ENCODE measurements around the gene EPS15.
"Not testable (repeated sequence)": the region's sequence is repeated elsewhere in the genome, so short reads cannot be mapped to it uniquely, and the experiment has no call there.

The EPS15 gene

DNA sequence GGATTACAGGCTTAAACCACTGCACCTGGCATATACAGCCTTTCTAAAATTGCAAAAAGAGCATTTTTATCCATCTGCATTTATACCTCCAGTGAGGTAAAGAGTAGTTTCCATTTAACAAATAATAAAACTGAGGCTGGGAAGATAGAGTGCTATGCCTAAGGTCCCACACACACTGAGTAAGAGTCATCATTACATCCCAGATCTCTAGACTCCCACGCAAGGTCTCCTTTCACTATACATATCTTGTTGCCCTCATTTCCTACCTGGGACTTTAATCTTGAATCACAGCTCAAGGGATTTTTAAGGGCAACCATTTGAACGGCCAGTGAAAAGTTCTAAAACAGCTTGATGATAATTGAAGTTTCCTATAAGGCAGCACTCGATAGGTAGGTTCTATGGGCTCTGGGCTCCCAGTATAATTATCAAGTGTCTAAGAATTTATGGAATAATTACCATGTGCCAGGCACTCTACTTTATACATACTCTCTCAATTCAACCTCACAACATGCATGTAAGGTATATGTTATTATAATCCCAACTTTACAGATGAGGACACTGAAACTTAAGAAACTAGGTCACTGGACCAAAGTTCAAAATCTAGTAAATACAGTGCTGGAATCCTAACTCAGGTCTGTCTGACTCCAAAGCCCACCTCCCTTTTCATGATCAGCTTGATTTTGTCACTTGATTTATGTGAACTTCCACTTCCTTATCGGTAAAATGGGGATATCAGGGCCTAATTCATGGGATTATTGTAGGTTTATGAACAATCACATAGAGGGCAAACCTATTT, 23.3 kb upstream of the EPS15 start:
- no peak for DNase-seq (ENCODE audit: low read depth)

DNA sequence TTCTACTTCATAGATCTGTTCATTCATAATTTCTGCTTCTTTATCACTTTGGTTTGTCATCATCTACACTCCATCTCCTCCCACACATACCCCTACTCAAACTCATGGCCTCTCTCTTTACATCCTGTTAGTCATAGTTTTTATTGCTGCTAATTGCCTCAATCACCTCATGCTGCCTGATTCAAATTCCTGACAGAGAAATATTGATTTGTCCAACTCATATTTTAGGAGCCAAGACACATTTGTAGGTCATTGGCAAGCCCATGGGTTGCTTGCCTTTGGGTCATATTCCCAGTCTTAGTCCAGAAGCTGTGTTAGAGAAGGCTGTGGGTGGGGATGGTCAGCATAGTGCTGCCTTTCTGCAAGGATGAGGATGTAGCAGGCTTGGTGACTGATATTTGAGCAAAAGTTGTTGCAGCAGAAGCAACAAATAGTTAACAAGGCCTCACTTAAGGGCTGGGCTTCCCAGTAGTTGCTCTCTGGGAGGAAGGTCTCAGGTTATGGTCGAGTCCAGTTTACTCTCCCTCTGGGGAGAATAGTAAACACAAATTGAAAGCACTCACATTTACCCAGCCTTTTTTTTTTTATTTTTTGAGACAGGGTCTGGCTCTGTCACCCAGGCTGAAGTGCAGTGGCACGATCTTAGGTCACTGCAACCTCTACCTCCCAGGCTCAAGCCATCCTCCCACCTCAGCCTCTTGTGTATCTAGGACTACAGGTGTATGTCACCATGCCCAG, 22.4 kb upstream of the EPS15 start:
- DNase-seq (ENCODE audit: low read depth) = no peak

DNA sequence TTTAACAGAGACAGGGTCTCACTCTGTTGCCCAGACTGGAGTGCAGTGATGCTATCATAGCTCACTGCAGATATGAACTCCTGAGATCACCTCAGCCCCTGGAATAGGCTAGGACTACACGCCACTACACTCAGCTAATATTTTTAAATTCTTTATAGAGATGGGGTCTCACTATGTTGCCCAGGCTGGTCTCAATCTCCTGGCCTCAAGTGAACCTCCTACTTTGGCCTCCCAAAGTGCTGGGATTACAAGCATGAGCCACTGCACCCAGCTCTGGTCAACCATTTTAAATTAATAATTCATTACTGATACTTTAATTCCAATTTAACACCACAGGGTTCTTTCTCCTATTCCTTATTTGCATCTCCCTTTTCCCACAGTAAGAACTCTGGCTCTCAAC, 18.5 kb upstream of the EPS15 start:
- no peak for DNase-seq (ENCODE audit: low read depth)

DNA sequence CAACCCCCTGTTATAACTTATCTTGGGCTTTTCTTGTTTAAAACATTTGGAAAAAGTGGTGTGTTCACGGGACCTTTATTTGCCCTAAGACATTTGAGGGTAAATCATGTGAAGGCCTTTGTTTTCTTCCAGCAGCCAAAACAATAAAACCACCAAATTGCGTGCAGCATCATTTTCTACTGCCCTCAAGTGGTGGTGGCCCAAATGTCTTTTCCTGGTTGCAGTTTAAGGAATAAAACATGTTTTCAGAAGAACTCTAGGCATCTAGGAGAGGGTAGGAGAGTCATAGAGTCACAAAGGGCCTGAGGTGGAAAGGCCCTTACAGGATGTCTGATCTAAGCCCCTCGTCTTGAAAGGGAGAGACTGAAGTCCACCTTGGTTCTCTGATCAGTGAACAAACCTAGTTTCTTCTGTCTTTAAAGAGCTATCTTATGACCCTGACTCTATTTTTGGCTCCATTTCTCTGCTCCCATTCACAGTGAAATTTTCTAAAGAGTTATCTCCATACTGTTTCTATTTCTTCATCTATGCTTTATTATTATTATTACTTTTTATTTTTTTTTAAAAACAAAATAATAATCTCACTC, 16.0 kb upstream of the EPS15 start:
- DNase-seq (ENCODE audit: low read depth) = peak; percentile 5

DNA sequence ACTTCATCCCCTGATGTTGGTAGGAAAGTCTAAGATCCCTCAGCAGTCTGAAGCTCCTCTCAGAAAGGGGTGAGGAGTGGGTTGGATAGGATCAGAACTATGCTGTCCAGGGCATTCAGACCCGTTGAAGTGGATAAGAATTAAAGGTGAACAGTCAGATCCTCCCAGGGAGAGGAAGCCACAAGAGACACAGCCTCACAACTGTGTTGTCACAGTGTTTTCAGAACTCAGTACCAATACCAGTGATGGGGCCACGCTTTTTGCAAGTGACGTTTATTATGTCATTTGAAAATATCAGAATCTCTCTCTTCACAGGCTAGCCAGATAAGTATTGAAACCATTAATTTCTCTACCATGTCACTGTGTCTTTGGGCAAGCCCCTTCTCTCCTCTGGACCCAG, 15.4 kb upstream of the EPS15 start:
- DNase-seq (ENCODE audit: low read depth) = no peak

DNA sequence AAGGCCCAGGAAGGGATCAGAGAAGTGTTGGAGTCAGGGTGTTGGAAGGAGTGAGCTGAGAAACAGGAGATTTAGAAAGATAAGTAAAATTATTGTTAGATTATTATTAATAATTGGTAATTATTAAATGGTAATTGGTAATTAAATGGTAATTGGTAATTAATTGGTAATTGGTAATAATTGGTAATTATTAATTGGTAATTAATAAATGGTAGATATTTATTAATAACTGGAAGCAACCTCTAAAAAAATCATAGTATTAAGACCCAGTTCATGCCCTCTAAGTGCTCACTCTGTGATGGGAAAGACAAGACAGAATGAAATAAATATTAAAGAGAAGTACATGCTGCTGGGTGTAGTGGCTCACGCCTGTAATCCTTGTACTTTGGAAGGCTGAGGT, 13.8 kb upstream of the EPS15 start:
- DNase-seq (ENCODE audit: low read depth) = no peak

DNA sequence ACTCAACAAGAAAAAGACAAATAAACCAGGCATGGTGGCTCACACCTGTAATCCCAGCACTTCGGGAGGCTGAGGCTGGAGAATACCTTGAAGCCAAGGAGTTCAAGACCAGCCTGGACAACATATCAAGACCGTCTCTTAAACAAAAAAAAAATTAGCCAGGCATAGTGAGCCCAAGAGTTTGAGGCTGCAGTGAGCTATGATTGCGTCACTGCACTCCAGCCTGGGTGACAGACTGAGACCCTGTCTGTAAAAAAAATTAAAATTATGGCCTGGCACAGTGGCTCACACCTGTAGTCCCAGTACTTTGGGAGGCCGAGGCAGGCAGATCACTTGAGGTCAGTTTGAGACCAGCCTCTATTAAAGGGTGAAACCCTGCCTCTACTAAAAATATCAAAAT, 11.4 kb upstream of the EPS15 start:
- not testable (repeated sequence) for DNase-seq (ENCODE audit: low read depth)

DNA sequence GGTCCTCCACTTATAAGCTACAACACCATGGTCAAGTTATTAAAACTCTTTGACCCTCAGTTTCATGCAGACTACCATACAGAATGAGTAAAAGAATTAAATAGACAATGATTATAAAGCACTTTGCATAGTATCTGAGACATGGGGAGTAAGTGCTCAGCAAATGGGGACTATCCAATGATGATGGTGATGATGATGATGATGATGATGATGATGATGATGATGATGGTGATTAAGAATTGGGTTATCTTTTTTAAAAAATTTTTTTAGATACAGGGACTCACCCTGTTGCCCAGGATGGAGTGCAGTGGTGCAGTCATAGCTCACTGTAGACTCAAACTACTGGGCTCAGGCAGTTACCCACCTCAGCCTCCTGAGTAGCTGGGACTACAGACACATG, 8.1 kb upstream of the EPS15 start:
- DNase-seq (ENCODE audit: low read depth) = no peak

DNA sequence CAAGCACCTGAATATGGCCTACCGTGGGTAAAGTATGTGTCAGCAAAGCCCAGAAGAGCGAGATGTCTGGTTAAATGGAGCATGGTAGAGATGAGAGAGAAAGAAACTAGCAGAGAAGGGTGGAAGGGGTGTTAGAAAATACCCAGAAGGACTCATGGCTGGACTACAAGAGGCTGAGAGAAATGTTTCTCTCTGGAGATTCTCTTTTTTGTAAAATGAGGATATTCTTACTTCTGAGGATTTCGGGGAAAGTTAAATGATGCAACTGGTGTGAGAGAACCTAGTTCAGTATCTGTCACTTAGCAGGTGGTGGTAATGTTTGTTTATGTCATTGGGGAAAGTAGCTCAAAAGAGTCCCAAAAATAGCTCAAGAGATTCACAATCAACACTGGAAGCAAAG, 7.2 kb upstream of the EPS15 start:
- DNase-seq (ENCODE audit: low read depth) = no peak

DNA sequence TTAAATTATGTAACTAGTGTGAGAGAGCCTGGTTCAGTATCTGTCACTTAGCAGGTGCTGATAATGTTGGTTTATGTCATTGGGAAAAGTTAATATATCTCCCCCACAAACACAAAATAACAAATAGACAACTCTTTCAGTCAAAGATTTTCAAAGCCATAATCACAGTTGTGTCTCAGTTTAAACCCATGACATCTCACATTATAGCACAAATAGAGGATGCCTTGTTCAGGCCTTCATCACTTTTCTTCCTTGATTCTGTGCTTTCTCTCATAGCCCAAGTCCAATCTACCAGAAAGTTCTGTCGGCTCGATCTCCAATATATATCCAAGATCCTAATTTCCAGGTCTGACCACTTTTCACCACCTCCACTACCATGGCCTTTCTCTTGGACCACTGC, 6.2 kb upstream of the EPS15 start:
- no peak for DNase-seq (ENCODE audit: low read depth)

DNA sequence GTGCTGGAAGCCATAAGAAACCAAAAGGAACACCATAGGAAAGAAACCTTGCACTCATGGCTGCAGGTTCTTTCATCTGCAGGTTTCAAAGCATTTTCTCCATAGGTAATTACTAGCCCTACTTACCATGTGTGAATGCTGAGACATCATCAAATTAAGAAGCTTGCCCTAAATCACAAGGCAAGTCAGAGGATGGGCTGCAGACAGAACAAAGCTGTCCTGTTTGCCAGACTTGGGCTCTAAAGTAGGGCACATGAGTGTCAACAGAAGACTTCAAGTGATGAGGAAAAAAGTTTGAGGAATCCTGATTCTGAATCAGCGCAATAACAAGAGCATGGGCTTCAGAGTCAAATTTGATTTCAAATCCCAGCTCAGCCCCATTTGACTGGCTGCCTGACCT, 5.8 kb upstream of the EPS15 start:
- DNase-seq (ENCODE audit: low read depth) = no peak

DNA sequence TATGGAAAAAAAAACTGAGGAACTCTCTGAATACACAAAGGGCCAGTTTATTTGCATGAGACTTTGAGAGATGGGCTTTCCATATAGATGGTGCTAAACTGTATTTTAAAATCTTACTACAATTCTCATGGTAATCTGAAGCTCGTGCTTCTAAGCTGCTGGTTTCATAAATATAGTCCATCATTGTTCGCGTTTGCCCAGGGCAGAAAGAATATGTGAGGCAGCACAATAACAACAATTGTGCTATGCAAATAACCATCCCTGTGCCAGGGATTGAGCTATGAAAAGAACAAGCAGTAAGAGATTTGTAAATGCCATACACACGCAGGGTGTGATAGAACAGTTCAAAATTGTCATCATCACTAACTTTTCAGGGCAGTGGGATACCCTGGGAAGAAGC, 4.9 kb upstream of the EPS15 start:
- no peak for DNase-seq (ENCODE audit: low read depth)

DNA sequence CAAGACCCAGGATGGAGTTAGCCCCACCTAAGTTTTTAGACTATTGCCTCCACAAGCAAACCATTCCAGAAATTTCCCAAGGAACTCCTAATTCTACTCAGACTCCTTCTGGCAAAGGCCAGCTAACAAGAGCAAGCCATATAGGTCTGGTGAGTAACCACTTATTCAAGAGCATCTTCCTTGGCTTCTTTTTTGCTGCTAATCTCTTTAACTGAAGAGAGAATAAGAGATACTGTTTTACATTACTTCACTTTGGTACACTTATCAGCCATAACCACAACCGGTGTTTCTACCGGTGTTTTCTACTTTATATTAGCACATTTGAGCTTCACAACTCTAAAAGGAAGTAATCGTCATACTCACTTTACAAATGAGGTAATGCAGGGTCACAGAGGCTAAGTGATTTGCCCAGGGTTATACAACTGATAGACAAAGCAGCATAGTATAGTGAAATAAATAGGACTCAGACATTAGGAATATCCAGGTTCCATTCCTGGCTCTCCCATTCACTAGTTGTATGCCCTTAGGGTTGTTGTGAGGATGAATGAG, 1.7 kb upstream of the EPS15 start:
- no peak for DNase-seq (ENCODE audit: low read depth)

DNA sequence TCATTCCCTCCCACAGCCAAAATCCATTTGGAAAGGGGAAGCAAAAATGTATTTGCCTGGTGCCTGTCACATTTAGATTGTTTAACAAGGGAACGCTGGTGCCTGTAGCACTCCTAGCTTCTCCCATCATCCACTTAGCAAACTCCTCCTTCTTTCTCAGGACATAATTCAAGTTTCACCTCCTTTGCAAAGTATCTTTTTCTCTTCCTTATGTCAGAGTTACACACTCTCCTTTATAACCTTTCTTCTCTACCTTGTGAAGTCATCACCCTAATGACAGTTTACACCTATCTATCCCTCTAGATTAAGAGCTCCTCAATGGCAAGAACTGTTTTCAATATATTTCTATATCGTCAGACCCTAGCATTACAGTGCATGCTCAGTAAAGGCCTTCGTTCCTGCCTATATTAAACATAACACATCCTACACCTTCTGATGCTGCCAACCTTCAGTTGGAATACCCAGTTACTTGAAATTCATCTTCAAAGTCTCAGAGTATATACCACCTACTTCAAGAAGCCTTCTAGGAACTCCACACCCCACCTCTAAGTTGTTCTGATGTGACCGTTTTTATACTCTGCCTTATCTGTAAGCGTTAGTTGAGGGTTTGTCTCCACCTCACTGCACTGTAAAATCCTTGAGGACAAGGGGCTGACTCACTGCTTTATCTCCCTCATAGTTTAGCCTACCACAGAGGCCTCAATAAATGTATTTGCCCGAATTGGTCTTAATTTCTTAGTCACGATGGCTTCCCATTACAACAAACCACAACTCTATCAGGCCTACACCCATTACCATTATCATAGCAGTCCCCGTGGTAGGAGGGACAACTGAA, 1.0 kb upstream of the EPS15 start:
- DNase-seq (ENCODE audit: low read depth) = no peak

DNA sequence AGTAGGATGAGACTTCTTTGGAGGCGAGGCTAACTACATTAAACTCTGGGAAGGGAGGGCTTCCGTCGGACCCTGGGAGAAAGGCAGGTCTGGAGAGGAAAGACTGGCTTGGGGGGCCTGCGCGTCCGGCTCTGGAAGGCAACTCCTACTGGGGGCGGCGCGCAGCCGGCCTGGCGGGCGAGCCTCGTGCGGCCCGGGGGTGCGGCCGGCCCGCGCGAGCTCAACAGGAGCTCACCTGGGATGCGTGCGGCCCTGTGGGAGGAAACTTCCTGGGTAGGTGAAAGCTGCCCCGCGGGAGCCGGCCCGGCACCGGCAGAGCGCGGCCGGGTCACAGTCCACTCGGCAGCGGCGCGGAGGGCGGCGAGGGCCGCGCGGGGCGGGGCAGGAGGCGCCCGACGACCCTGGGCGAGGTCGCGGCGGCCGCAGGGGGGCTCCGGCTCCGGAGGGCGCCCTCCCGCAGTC, 449 bp downstream of the EPS15 start:
- DNase-seq (ENCODE audit: low read depth) = peak; percentile 31

DNA sequence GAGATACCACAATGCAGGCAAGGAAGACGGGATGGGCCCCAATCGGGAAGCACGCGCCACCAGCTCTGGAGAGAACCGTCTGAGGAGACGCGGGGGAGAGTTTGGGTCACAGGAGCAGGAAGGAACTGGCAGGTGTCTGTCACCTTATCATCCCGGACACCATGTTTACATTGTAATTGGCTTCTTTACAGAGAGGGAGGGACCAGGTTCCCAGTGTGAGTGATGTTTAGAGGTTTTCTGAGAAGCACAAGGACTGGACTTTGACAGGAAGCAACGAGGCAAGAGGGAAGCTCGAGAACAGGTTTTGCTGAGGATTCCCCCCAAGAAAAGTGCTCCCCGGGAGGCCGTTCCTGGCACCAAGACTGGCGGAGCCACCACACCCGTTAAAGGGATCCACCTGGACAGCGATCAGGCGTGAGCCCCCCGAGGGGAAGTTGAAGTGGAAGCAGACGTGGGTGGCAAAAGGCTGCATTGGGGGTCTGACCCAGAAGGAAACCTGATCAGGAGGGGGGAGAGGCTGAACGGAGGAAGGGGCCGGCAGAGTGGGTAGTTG, 957 bp downstream of the EPS15 start:
- peak; percentile 23 for DNase-seq (ENCODE audit: low read depth)

DNA sequence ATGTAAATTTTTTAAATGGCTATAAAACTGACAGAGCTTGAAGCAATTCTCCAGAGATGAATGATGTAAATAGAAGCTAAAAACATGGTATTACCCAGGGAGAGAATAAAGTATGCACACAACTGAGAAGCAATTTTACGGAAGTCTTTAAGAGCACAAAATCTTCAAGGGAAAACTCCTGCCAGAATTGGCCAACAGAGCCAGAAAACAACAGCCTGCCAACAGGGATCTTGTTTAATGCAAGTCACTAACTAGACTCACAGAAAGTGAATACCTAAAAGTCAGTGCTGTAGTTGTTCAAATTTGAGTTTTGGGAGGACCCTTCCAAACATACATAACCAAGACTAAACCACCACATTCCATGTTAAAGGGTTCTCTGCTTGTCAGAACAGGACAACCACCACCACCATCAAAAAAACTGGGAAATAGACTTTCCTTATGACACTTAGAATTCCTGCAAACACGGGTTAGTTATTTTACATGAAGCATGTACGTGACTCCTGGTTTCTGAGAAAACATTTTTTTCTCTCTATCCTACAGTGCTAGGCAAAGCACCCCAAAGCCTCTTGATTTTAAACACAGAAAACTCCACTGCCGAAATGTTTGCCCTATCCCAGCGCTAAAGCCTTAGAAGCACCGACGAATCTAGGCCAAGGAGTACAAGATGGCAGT, 1.6 kb downstream of the EPS15 start:
- no peak for DNase-seq (ENCODE audit: low read depth)

DNA sequence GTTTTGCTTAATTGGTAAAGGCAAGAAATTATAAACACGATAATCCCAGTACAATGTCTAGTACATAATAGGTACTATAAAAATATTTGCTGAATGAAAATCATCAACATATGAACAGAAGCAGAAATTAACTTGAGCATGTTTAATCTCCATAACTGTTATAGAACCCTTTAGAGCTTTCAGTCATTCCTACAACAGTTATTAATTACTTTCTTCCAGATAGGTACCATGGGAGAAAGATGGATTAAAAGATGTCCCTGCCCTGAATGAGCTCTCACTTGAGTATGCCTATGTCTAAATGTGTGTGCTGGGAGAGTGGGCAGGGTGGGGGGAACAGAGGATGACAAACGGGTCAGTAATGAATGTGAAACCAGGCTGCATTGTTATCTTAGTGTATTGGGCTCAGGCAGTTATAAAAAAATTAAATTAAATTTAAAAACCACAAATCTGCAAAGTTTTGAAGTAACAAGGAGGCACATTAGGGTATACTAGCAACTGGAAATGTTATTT, 2.4 kb downstream of the EPS15 start:
- DNase-seq (ENCODE audit: low read depth) = no peak

DNA sequence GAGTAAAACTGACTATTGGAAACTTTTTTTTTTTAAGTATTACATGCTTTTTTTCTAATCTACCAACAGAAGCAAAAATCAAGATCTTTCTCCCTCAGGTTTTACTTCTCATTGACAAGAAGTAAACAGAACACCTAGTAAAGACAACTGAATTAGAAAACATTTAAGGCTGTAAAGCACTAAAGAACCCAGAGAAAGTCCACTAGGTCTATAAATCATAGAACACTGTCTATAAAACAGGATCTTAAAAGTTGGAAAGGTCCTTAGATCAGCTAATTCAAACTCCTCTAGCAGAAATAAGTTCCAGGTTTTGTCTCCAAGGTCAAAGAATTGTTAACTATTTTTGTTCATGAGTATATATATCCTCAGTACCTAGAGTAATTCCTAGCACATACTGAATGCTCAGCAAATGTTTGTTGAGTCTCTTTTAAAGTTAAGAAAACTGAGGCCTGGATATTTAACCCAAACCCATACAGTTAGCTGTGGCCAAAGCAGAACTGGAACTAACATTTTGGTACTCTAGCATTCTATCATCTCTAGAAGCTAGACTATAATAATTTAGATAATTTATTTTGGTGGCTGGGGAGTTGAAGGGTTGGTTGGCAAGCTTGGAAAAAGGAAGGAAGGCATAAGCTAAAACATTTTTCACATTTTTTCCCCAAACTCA, 3.0 kb downstream of the EPS15 start:
- DNase-seq (ENCODE audit: low read depth) = no peak

DNA sequence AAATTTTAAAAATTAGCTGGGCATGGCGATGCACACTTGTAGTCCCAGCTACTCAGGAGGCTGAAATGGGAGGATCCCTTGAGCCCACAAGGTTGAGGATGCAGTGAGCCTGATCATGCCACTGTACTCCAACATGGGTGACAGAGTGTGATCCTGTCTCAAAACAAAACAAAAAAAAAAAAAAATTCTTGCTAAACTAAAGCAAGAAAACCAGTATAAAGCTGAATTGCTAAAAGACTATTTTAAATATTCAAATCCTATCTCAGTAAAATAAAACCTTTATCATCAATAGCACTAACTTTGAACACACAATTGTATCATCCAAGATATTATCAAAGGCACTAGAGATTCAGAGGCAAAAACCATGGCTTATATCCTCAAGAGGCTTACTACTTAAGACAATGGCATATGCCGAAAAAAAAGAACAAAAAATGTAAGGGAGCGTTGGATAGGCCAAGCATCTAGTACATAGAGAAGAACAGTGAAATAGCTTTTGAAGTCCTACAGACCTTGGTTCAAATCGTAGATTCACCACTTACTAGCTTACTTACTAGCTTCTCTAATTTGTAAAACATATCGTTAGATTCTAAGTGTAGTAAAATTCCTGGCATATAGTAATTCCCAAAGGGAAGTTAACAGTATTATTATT, 3.6 kb downstream of the EPS15 start:
- DNase-seq (ENCODE audit: low read depth) = no peak

Data from activated T-helper 9 cell treated with anti-CD3 and anti-CD28 coated beads, Interleukin-2, amount 50 U/mL, for 16 hours (primary cell).